Ovary (tissue), 3 donors: ENCODE measurements around the gene TGM1.
A peak's percentile ranks its signal among the peaks of the same experiment; 100 is the strongest.

Experiments used
- CTCF ChIP-seq, 3 donors: fragments of 450-650 bp in 2 of 3; fragments of 200-600 bp in 1 of 3; IDR thresholded peaks; one replicate each; pipeline versions ENCODE4 v1.5.1 to v1.8.0; 2016 to 2022; ENCODE audit warnings: antibody characterized with exemption in 3 of 3, mild to moderate bottlenecking in 1 of 3
- POLR2A ChIP-seq: fragments of 450-650 bp; IDR thresholded peaks from one replicate; pipeline ENCODE4 v1.6.1; 2017; ENCODE audit warnings: antibody characterized with exemption, mild to moderate bottlenecking, moderate library complexity
- donor health status: DM: no; HTN: no; CAD: no.

DNA sequence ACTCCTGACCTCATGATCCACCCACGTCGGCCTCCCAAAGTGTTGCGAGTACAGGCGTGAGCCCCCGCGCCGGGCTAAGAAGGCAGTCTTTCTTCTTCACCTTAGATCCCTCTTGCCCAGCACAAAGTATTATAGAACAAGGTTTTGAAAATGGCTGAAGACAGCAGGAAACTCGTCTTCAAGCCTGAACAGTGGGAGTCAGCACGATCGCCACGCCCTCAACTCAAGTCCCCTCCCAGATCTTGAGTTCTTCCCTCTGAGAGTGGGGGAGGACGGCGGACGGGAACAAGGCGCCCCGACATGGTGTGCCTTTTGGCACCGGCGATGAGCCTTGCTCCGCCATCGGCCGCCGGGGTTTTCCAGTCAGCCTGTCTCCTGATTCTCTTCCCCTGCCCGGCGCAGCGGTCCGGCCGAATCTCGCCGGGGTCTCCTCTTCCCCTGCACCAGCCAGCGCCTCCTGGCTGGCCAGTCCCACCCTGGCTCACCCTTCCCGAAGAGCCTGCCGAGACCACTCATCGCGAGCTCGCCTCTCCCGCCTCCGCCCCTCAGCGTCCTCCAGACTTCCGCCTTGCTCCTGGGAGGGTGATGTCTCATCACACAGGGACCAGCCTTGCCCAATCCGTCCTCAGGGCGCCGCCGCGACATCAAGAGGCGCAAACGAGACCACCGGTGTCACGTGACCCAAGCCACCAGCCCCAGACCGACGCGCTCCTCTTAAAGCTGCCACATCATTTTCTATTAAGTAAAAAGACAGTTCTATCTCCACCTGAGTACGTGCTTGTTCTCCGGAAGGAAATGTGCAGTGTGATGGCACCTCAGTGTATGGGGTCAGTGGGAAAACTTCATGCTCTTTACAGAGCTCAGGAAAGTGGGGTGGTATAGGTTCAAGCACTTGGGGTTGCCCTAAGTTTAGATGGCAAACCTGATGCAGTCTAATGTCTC, 49.8 kb downstream of the TGM1 start, which contains the start of gene CHMP4A:
- TF ChIP-seq POLR2A = peak; percentile 92
- peak in 1 of 3 donors; percentile 22 for TF ChIP-seq CTCF (IDR thresholded peaks at IDR 0.05)
